HCT116 (cell line): ENCODE data around the gene SNAI1.

ENCODE experiments used
- ATF3 ChIP-seq: IDR thresholded peaks from 2 replicates; pipeline ENCODE4 v1.6.1; 2012
- CBX3 ChIP-seq: IDR thresholded peaks from 2 replicates; pipeline ENCODE4 v1.6.1; 2012; ENCODE audit warnings: low read depth
- CEBPB ChIP-seq: IDR thresholded peaks from 2 replicates; pipeline ENCODE4 v1.6.1; 2012; ENCODE audit warnings: low read depth
- CTCF ChIP-seq, 3 experiments: fragments of 200-600 bp in 1 of 3; sonication (generic) in 1 of 3; IDR thresholded peaks in 2 of 3; conservative IDR thresholded peaks in 1 of 3; 2 replicates each; pipeline ENCODE4 v1.5.1; 2012 to 2017; ENCODE audit warnings: low read depth in 2 of 3, low read length in 2 of 3, antibody characterized with exemption in 1 of 3, borderline replicate concordance in 1 of 3, control low read depth in 1 of 3, mild to moderate bottlenecking in 1 of 3, mixed read lengths in 1 of 3, mixed run types in 1 of 3, moderate library complexity in 1 of 3; ENCODE audit not compliant: insufficient read depth in 1 of 3
- EGR1 ChIP-seq: IDR thresholded peaks from 2 replicates; pipeline ENCODE4 v1.6.1; 2012; ENCODE audit warnings: low read depth
- EZH2 ChIP-seq: fragments of 200-600 bp; sonication (generic); IDR thresholded peaks from 2 replicates; pipeline ENCODE4 v1.6.1; 2017; ENCODE audit warnings: antibody characterized with exemption, mixed run types
- EZH2phosphoT487 ChIP-seq: fragments of 200-600 bp; IDR thresholded peaks from 2 replicates; pipeline ENCODE4 v1.6.1; 2018; ENCODE audit warnings: antibody characterized with exemption, borderline replicate concordance
- RAD21 ChIP-seq: IDR thresholded peaks from 2 replicates; pipeline ENCODE4 v1.6.1; 2012; ENCODE audit warnings: low read depth, mild to moderate bottlenecking
- REST ChIP-seq: IDR thresholded peaks from 2 replicates; pipeline ENCODE4 v1.6.1; 2012; ENCODE audit warnings: low read depth
- SIN3A ChIP-seq: IDR thresholded peaks from 2 replicates; pipeline ENCODE4 v1.6.1; 2012; ENCODE audit warnings: low read depth
- TCF7L2 ChIP-seq: IDR thresholded peaks from 2 replicates; pipeline ENCODE4 v1.7.0; 2011; ENCODE audit warnings: borderline replicate concordance, inconsistent platforms; ENCODE audit not compliant: insufficient read depth, insufficient read length; ENCODE audit errors: extremely low read depth
- YY1 ChIP-seq: IDR thresholded peaks from 2 replicates; pipeline ENCODE4 v1.6.1; 2011; ENCODE audit warnings: low read length, low read depth, moderate library complexity, mild to moderate bottlenecking; ENCODE audit not compliant: insufficient replicate concordance; ENCODE audit errors: extremely low read depth
- ZBTB33 ChIP-seq: IDR thresholded peaks from 2 replicates; pipeline ENCODE4 v1.6.1; 2011; ENCODE audit warnings: mild to moderate bottlenecking, low read length, moderate library complexity; ENCODE audit not compliant: insufficient replicate concordance; ENCODE audit errors: extremely low read depth

- no peak for TF ChIP-seq YY1
- no peak for TF ChIP-seq TCF7L2
- no peak for TF ChIP-seq ATF3
- no peak for TF ChIP-seq CEBPB
- TF ChIP-seq EZH2: no peak
- no peak for TF ChIP-seq CTCF (IDR thresholded peaks at IDR 0.05 in 2 of 3, conservative IDR thresholded peaks at IDR 0.05 in 1 of 3; ENCODE audit: borderline replicate concordance in 1 of 3, insufficient read depth in 1 of 3, low read depth in 2 of 3, low read length in 2 of 3)
- TF ChIP-seq ZBTB33: no peak
- TF ChIP-seq EZH2phosphoT487: no peak
- TF ChIP-seq CBX3: no peak
- TF ChIP-seq EGR1: no peak
- TF ChIP-seq SIN3A: no peak
- TF ChIP-seq RAD21: no peak
- no peak for TF ChIP-seq REST
Measured at GRCh38 chr20:50037123-50037522, 54.3 kb downstream of the SNAI1 start.
